C4-2B (cell line): ENCODE measurements around the gene BTN2A1.

ENCODE experiments used
- ZFX ChIP-seq: fragments of 450-650 bp; IDR thresholded peaks from 2 replicates; pipeline ENCODE4 v1.6.1; 2017
- TF ChIP-seq, protein P1 (sequence below): fragments of 450-650 bp; conservative IDR thresholded peaks from 2 replicates; pipeline ENCODE4 v1.5.1; 2017; ENCODE audit warnings: mild to moderate bottlenecking

DNA sequence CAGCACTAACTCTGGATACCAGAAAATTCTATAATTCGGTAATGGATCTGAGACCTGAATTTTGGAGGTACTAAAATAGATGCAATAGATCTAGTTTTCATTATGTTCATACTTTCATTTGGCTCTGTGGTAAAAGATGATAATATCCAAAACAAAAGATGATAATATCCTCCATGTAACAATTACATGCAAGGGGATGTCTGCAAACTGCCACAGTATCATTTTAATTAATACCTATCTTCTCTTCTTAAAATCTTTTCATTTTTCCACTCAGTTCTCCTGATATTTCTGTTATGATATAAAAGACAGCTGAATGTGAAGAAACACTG is 15.6 kb downstream of the BTN2A1 start:
- TF ChIP-seq, protein P1, sequence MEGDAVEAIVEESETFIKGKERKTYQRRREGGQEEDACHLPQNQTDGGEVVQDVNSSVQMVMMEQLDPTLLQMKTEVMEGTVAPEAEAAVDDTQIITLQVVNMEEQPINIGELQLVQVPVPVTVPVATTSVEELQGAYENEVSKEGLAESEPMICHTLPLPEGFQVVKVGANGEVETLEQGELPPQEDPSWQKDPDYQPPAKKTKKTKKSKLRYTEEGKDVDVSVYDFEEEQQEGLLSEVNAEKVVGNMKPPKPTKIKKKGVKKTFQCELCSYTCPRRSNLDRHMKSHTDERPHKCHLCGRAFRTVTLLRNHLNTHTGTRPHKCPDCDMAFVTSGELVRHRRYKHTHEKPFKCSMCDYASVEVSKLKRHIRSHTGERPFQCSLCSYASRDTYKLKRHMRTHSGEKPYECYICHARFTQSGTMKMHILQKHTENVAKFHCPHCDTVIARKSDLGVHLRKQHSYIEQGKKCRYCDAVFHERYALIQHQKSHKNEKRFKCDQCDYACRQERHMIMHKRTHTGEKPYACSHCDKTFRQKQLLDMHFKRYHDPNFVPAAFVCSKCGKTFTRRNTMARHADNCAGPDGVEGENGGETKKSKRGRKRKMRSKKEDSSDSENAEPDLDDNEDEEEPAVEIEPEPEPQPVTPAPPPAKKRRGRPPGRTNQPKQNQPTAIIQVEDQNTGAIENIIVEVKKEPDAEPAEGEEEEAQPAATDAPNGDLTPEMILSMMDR: no peak
- TF ChIP-seq ZFX: no peak
